ENCODE measurements around the gene ZSCAN12.

DNA sequence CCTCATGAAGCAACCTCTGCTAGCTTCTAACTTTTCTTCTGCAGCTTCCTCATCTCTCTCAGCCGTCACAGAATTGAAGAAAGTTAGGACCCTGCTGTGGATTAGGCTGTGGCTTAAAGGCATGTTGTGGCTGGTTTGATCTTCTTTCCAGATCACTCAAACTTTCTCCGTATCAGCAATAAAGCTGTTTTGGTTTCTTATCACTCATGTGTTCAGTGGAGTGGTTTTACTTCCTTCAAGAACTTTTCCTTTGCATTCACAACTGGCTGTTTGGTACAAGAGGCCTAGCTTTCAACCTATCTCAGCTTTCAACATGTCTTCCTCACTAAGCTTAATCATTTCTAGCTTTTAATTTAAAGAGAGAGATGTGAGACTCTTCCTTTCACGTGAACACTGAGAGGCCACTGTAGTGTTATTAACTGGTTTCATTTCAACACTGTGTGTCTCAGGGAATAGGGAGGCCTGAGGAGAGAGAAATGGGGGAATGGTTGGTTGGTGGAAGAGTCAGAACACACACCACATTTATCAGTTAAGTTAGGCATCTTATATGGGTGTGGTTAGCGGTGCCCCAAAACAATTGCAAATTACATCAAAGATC is 26.5 kb upstream of the ZSCAN12 start:
- TF ChIP-seq EZH2 (IDR thresholded peaks at IDR 0.05; ENCODE audit: borderline replicate concordance, low read length), result no peak
- no peak for TF ChIP-seq CTCF (conservative IDR thresholded peaks at IDR 0.05 in 1 of 2, IDR thresholded peaks at IDR 0.05 in 1 of 2; ENCODE audit: extremely low read depth in 1 of 2, insufficient read depth in 1 of 2, low read depth in 1 of 2, low read length in 2 of 2)
